HepG2 (cell line): ENCODE measurements around the gene USP27X. TPM values are rescaled to one million over a fixed set of nuclear protein-coding genes. Genes with fewer than 3 reads are reported as not detected.

ENCODE experiments used
- ATF3 ChIP-seq: sonication (generic); formaldehyde crosslinking; IDR thresholded peaks from 2 replicates; pipeline ENCODE4 v1.4.0; 2020; ENCODE audit warnings: missing genetic modification reagents
- CEBPB ChIP-seq: IDR thresholded peaks from 2 replicates; pipeline ENCODE4 v1.6.1; 2011; ENCODE audit warnings: low read depth, low read length, improper control_type of control experiment, borderline replicate concordance
- DNMT3B ChIP-seq: conservative IDR thresholded peaks from 2 replicates; pipeline ENCODE4 v1.6.1; 2016; ENCODE audit warnings: missing biosample characterization, control low read depth
- GATAD1 ChIP-seq: IDR thresholded peaks from 2 replicates; pipeline ENCODE4 v1.6.1; 2016; ENCODE audit warnings: missing genetic modification reagents, missing compliant biosample characterization
- HDAC2 ChIP-seq: sonication (generic); formaldehyde crosslinking; IDR thresholded peaks from 2 replicates; pipeline ENCODE4 v1.4.0; 2020; ENCODE audit warnings: missing genetic modification reagents
- HOXA3 ChIP-seq: sonication (generic); formaldehyde crosslinking; IDR thresholded peaks from 2 replicates; pipeline ENCODE4 v1.5.0; 2020; ENCODE audit warnings: missing genetic modification reagents
- IKZF4 ChIP-seq: sonication (generic); formaldehyde crosslinking; IDR thresholded peaks from 2 replicates; pipeline ENCODE4 v1.5.1; 2020; ENCODE audit warnings: borderline replicate concordance, mild to moderate bottlenecking, low read depth, missing genetic modification reagents; ENCODE audit errors: not compliant biosample characterization
- ISX ChIP-seq: sonication (generic); formaldehyde crosslinking; conservative IDR thresholded peaks from 2 replicates; pipeline ENCODE4 v1.5.0; 2020; ENCODE audit warnings: missing genetic modification reagents
- KAT8 ChIP-seq: IDR thresholded peaks from 2 replicates; pipeline ENCODE4 v1.6.1; 2016; ENCODE audit warnings: missing genetic modification reagents, missing compliant biosample characterization
- MED13 ChIP-seq: sonication (generic); formaldehyde crosslinking; IDR thresholded peaks from 2 replicates; pipeline ENCODE4 v1.5.0; 2020; ENCODE audit warnings: missing genetic modification reagents
- NBN ChIP-seq: fragments of 450-650 bp; conservative IDR thresholded peaks from 2 replicates; pipeline ENCODE4 v1.6.1; 2017
- NR2F1 ChIP-seq, 2 experiments: fragments of 450-650 bp in 1 of 2; formaldehyde crosslinking in 1 of 2; IDR thresholded peaks; 2 replicates each; pipeline versions ENCODE4 v1.5.0 to v1.6.1; 2016 to 2020; ENCODE audit warnings: mild to moderate bottlenecking in 1 of 2, missing compliant biosample characterization in 1 of 2, missing genetic modification reagents in 1 of 2, moderate library complexity in 1 of 2
- PHF21A ChIP-seq: sonication (generic); formaldehyde crosslinking; IDR thresholded peaks from 2 replicates; pipeline ENCODE4 v1.5.0; 2020; ENCODE audit warnings: mild to moderate bottlenecking, missing genetic modification reagents
- PHF8 ChIP-seq: sonication (generic); formaldehyde crosslinking; IDR thresholded peaks from 2 replicates; pipeline ENCODE4 v1.5.0; 2020; ENCODE audit warnings: missing genetic modification reagents
- PLSCR1 ChIP-seq: sonication (generic); formaldehyde crosslinking; IDR thresholded peaks from 2 replicates; pipeline ENCODE4 v1.5.0; 2020; ENCODE audit warnings: missing genetic modification reagents, mild to moderate bottlenecking, borderline replicate concordance
- RBM22 ChIP-seq: fragments of 200-400 bp; formaldehyde crosslinking; optimal IDR thresholded peaks from 2 replicates; pipeline ENCODE3; 2017; ENCODE audit warnings: mild to moderate bottlenecking, low read length, moderate library complexity
- SCMH1 ChIP-seq: sonication (generic); formaldehyde crosslinking; IDR thresholded peaks from 2 replicates; pipeline ENCODE4 v1.9.0; 2021; ENCODE audit warnings: missing genetic modification reagents, mild to moderate bottlenecking, borderline replicate concordance
- TOE1 ChIP-seq: sonication (generic); formaldehyde crosslinking; IDR thresholded peaks from 2 replicates; pipeline ENCODE4 v1.4.0; 2020; ENCODE audit warnings: mild to moderate bottlenecking, missing genetic modification reagents
- YEATS4 ChIP-seq: sonication (generic); formaldehyde crosslinking; IDR thresholded peaks from 2 replicates; pipeline ENCODE4 v1.4.0; 2020; ENCODE audit warnings: missing genetic modification reagents, borderline replicate concordance
- ZNF230 ChIP-seq: sonication (generic); formaldehyde crosslinking; IDR thresholded peaks from 2 replicates; pipeline ENCODE4 v1.4.0; 2020; ENCODE audit warnings: mild to moderate bottlenecking, missing genetic modification reagents
- ZNF253 ChIP-seq: sonication (generic); formaldehyde crosslinking; IDR thresholded peaks from 2 replicates; pipeline ENCODE4 v1.8.0; 2022; ENCODE audit warnings: mild to moderate bottlenecking, missing genetic modification reagents, borderline replicate concordance
- ZNF263 ChIP-seq: sonication (generic); formaldehyde crosslinking; IDR thresholded peaks from 2 replicates; pipeline ENCODE4 v1.4.0; 2020; ENCODE audit warnings: missing genetic modification reagents
- ZNF441 ChIP-seq: sonication (generic); formaldehyde crosslinking; IDR thresholded peaks from 2 replicates; pipeline ENCODE4 v1.7.0; 2021; ENCODE audit warnings: missing genetic modification reagents, borderline replicate concordance
- ZNF503 ChIP-seq: sonication (generic); formaldehyde crosslinking; IDR thresholded peaks from 2 replicates; pipeline ENCODE4 v1.4.0; 2020; ENCODE audit warnings: missing genetic modification reagents
- ZNF547 ChIP-seq: sonication (generic); formaldehyde crosslinking; IDR thresholded peaks from 2 replicates; pipeline ENCODE4 v1.5.1; 2020; ENCODE audit warnings: mild to moderate bottlenecking, missing genetic modification reagents
- ZNF777 ChIP-seq: sonication (generic); formaldehyde crosslinking; IDR thresholded peaks from 2 replicates; pipeline ENCODE4 v1.4.0; 2020; ENCODE audit warnings: missing genetic modification reagents
- ZSCAN5A ChIP-seq: sonication (generic); formaldehyde crosslinking; IDR thresholded peaks from 2 replicates; pipeline ENCODE4 v1.8.0; 2022; ENCODE audit warnings: mild to moderate bottlenecking, missing genetic modification reagents, borderline replicate concordance
- polyA plus RNA-seq, 8 experiments: library from polyadenylated mRNA; depleted of rRNA in 3 of 8; stranded (reverse) in 7 of 8; unstranded in 1 of 8; fragments of >200 nt; fragmentation: Illumina TruSeq in 4 of 8; extraction: Trizol in 4 of 8; gene quantifications; 2 replicates each; pipeline versions ENCODE4 v1.2.1 to v1.2.3, GENCODE V29; 2011 to 2016; ENCODE audit warnings: low read depth in 4 of 8, missing spikeins in 1 of 8, mixed read lengths in 1 of 8; ENCODE audit not compliant: insufficient read depth in 1 of 8
- total RNA-seq, 5 experiments: library from RNA; depleted of rRNA; stranded (reverse); fragments of >200 nt; fragmentation: Illumina TruSeq; extraction: Trizol; gene quantifications; 2 replicates each; pipeline ENCODE4 v1.2.3, GENCODE V29; 2016; ENCODE audit warnings: low read depth in 1 of 5

Gene USP27X
- total and polyA plus RNA-seq, 2 of the 13 experiments (the other 11 are each of a cell fraction or from before 2014, with no cell fraction given), result 7.2 to 9.7 TPM

GRCh38 chrX:49922291-49923241 is 43.3 kb downstream of the USP27X start, which contains the start of gene CLCN5 (continued):
- TF ChIP-seq ZNF503 (CRISPR knock-in tag) (no peak), ISX (CRISPR knock-in tag) (no peak), DNMT3B (CRISPR knock-in tag) (no peak), NR2F1 (CRISPR knock-in tag; IDR thresholded peaks at IDR 0.05) (no peak), PLSCR1 (CRISPR knock-in tag) (no peak), ATF3 (CRISPR knock-in tag) (no peak), PHF8 (peak; percentile 35; the same call in 1 of the 2 replicates), TOE1 (CRISPR knock-in tag) (no peak), ZSCAN5A (CRISPR knock-in tag) (no peak), RBM22 (no peak), ZNF263 (CRISPR knock-in tag) (peak; percentile 99), NBN (no peak), YEATS4 (CRISPR knock-in tag) (no peak; the same call in 1 of the 2 replicates), PHF21A (peak; percentile 45), HDAC2 (CRISPR knock-in tag) (no peak), ZNF253 (no peak), SCMH1 (CRISPR knock-in tag) (no peak), IKZF4 (CRISPR knock-in tag) (no peak), ZNF547 (CRISPR knock-in tag) (no peak), HOXA3 (peak; percentile 49), GATAD1 (CRISPR knock-in tag) (no peak), ZNF441 (CRISPR knock-in tag) (no peak), ZNF777 (0 out of 2 replicates have a peak, but pooled peaks have one; percentile 44), KAT8 (CRISPR knock-in tag) (peak; percentile 46; the same call in 1 of the 2 replicates), MED13 (CRISPR knock-in tag) (no peak), CEBPB (no peak), ZNF230 (CRISPR knock-in tag) (no peak)
